Glutamatergic neuron (in vitro differentiated cells): Measurements from ENCODE around the gene PRPH. TPM values are rescaled to one million over a fixed set of nuclear protein-coding genes. Genes with fewer than 3 reads are reported as not detected.

Experiments
- DNase-seq: peaks from one replicate; pipeline ENCODE4 v3.0.0; 2022
- H3K27ac Mint-ChIP-seq: one replicate; pipeline ENCODE4 v1.8.0; 2020; ENCODE audit warnings: mild to moderate bottlenecking, mixed read lengths, inconsistent platforms; ENCODE audit not compliant: unreplicated experiment
- H3K27me3 Mint-ChIP-seq: one replicate; pipeline ENCODE4 v1.8.0; 2020; ENCODE audit warnings: mild to moderate bottlenecking, moderate library complexity, mixed read lengths, inconsistent platforms; ENCODE audit not compliant: unreplicated experiment
- H3K36me3 Mint-ChIP-seq: one replicate; pipeline ENCODE4 v1.8.0; 2020; ENCODE audit warnings: mild to moderate bottlenecking, mixed read lengths, inconsistent platforms; ENCODE audit not compliant: unreplicated experiment
- H3K4me1 Mint-ChIP-seq: one replicate; pipeline ENCODE4 v1.8.0; 2020; ENCODE audit warnings: mild to moderate bottlenecking, low read depth, mixed read lengths, inconsistent platforms; ENCODE audit not compliant: unreplicated experiment
- H3K4me3 Mint-ChIP-seq: one replicate; pipeline ENCODE4 v1.8.0; 2020; ENCODE audit warnings: mild to moderate bottlenecking, mixed read lengths, inconsistent platforms; ENCODE audit not compliant: unreplicated experiment
- H3K9me3 Mint-ChIP-seq: one replicate; pipeline ENCODE4 v1.8.0; 2020; ENCODE audit warnings: mild to moderate bottlenecking, moderate library complexity, mixed read lengths, inconsistent platforms; ENCODE audit not compliant: unreplicated experiment
- CTCF ChIP-seq: fragments of 200-600 bp; sonication (generic); IDR thresholded peaks from one replicate; pipeline ENCODE4 v1.5.0; 2021; ENCODE audit not compliant: partially characterized antibody, unreplicated experiment
- total RNA-seq: library from RNA; stranded (reverse); fragmentation: NEBNext Ultra II Directional; extraction: Animal tissue kit (Norgen Biotek cat#: 25700); gene quantifications from one replicate; pipeline ENCODE4 v1.2.1, GENCODE V29; 2021; ENCODE audit not compliant: unreplicated experiment

The PRPH gene
- total RNA-seq, 1 donor from 2014 or later: 2,189 TPM

- Mint-ChIP-seq H3K4me1 (peaks cover 18% of the 10 kb centered on the region), H3K9me3 (peaks cover 6% of the 10 kb centered on the region), H3K27ac (peak overlapping the region; percentile 66), H3K36me3 (no peaks in the 10 kb centered on the region), H3K4me3 (peak overlapping the region; percentile 88), H3K27me3 (peaks cover 13% of the 10 kb centered on the region)
- DNase-seq: peak; percentile 45
- no peak for TF ChIP-seq CTCF
These were observed 51.1 kb downstream of the PRPH start for GRCh38 chr12:49345825-49346658.

DNA sequence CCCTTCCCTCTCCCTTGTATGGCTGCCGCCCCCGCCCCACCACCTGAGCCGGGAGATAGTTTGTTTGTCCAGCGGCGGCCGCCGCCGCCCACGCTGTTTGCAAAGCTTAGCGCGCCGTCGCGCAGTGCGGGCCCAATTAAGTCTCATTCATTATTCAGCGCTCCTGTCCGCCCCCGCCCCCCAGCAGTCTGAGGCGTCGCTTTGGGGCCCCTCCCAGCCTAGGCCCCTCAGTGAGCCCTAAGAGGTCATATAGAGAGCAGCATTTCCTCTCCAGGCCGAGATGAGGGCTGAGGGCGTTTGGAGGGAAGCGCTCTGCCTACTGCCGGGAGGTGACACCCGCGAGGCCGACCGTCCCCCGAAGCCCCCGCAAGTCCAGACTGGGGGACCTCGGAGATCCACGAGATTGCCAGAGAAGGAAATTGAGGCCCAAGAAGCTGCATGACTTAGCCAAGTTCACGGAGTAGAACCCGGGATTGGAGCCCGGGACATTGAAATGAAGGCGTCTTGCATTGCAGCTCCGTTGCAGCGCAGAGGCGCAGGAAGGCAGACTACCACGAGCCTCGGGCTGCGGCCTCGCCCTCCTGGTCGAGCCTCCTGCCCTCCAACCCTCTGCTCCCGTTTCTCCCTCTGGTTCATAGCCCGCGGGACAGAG lies 51.8 kb downstream of the PRPH start, which contains the start of gene DNAJC22:
DNAJC22 (plus strand) TSS at position 230 of the 652 bp plus-strand sequence. CDS start 1,985 bp downstream, outside the sequence.
- TF ChIP-seq CTCF: no peak
- Mint-ChIP-seq H3K27ac (peak within 1 kb of the TSS; percentile 66), H3K4me3 (peak within 1 kb of the TSS; percentile 88), H3K9me3 (peaks cover 6% of the 10 kb centered on the region), H3K27me3 (peaks cover 13% of the 10 kb centered on the region), H3K4me1 (peaks cover 18% of the 10 kb centered on the region), H3K36me3 (no peaks in the 10 kb centered on the region)
- peak; percentile 66 for DNase-seq

DNA sequence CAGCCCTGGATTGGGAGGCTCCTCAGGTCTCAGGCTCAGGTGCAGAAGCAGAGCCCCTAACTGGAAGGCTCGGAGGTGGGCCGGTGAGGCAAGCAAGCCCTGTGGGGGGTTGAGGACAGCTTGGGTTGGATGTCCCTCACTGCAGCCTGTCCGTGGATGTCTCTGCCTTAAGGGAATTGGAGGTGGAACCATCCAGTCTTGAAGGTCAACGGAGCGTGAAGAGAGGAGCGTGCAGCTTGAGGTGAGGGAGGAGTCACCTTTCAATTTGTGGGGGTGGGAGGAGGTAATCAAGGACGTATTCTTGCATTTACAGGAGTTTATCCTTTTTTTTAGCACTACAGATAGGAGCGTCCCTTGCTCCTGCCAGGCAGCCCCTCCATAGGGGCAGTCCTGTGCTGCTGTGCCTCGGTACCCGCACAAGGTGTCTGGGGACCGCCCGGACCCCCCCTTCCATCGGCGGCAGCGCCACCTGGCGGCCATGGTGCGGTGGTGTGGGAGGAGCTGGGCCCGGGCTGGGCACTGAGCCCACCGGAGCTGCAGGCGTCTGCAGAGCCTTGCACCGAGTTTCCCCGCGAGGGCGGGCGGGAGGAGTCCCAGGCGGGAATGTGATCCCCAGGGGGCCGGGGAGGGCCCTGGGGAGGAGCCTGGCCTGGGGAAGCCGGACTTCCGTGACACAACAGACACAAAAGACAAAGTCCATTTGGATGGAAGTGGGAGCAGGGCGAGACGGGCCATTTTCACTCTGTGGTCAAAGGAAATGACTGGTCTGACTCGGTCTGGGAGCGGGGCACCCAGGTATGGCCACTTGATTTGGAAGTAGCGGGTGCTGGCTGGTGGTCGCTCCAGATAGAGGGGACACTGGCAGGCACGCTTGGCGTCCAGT lies 52.6 kb downstream of the PRPH start:
- Mint-ChIP-seq H3K27me3 (peaks cover 13% of the 10 kb centered on the region), H3K36me3 (no peaks in the 10 kb centered on the region), H3K4me1 (peaks cover 18% of the 10 kb centered on the region), H3K9me3 (peaks cover 6% of the 10 kb centered on the region), H3K27ac (peak overlapping the region; percentile 38), H3K4me3 (peak overlapping the region; percentile 88)
- peak; percentile 91 for DNase-seq
- TF ChIP-seq CTCF: peak; percentile 100

Other genes with a start within 250 kb of the PRPH start
- 144 TPM for gene KMT2D, start 234.4 kb upstream of the PRPH start, total RNA-seq
- gene RHEBL1, start 225.2 kb upstream of the PRPH start, total RNA-seq: 2.3 TPM
- gene DHH, start 200.3 kb upstream of the PRPH start, total RNA-seq: 1.2 TPM
- 371 TPM for gene LMBR1L, start 184.3 kb upstream of the PRPH start, total RNA-seq
- 924 TPM for gene TUBA1B, start 163.8 kb upstream of the PRPH start, total RNA-seq
- gene TUBA1A, start 106.1 kb upstream of the PRPH start, total RNA-seq: 7,184 TPM
- 66.7 TPM for gene TUBA1C, start 30.1 kb upstream of the PRPH start, total RNA-seq
- 11.7 TPM for gene TROAP, start 28.1 kb downstream of the PRPH start, total RNA-seq
- gene C1QL4, start 42.0 kb downstream of the PRPH start, total RNA-seq: 4.8 TPM
- gene DNAJC22, start 51.7 kb downstream of the PRPH start, total RNA-seq: 4.5 TPM
- gene SPATS2, start 72.3 kb downstream of the PRPH start, total RNA-seq: 43.9 TPM
- gene KCNH3, start 243.9 kb downstream of the PRPH start, total RNA-seq: 5.9 TPM